ENCODE data around the gene PELI2.

PELI2 gene

DNA sequence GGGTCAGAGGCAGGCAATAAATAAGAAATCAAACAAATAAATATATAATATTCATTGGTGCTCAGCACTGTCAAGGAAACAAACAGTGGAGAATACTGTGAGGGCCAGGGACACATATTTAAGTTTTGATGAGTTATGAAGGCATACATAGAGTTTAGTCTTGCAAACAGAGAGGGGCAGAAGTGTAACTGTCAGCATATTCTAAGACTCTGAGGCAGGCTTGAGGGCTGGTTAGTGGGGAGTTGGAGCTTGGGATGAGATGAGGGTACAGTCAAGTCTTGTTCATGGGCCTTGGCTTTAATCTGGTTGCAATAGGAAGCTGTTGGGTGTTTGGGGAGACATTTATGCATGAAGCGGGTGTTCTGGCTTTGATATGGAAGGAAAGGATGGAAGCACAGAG is 78.9 kb downstream of the PELI2 start:
- H3K27me3 ChIP-seq (ENCODE audit: control insufficient read depth in 3 of 3, insufficient read depth in 3 of 3, low read depth in 1 of 3, low read length in 3 of 3) = no peaks in the 10 kb centered on the region
- no peak overlapping the region for H3K27ac ChIP-seq (replicated peaks; ENCODE audit: low read length)
- no peak overlapping the region for H3K4ac ChIP-seq (ENCODE audit: low read length)
- no peak overlapping the region for H2BK5ac ChIP-seq (ENCODE audit: low read length)
- no peak overlapping the region for H2BK12ac ChIP-seq (ENCODE audit: low read length)
- no peak overlapping the region for H3K9ac ChIP-seq (ENCODE audit: low read depth, low read length, poor library complexity)
- WGBS, 2 donors (ENCODE audit: extremely low coverage in 2 of 2, insufficient read length in 2 of 2, insufficient replicate concordance in 1 of 2) = no CpG with 5 or more reads among the region's 1 CpG
- peaks cover 0 to 3% of the 10 kb centered on the region in 2 donors for H3K9me3 ChIP-seq (replicated peaks in 1 of 2; ENCODE audit: control insufficient read depth in 2 of 2, insufficient read depth in 1 of 2, low read depth in 1 of 2, low read length in 2 of 2)
- peaks cover 0 to 2% of the 10 kb centered on the region in 2 donors for H3K36me3 ChIP-seq (replicated peaks in 1 of 2; ENCODE audit: control insufficient read depth in 2 of 2, insufficient read depth in 2 of 2, low read length in 2 of 2)
- H3K4me3 ChIP-seq (ENCODE audit: low read length in 2 of 2) = no peak overlapping the region
- no peak overlapping the region for H3K18ac ChIP-seq (ENCODE audit: low read length)
- peaks cover 3 to 14% of the 10 kb centered on the region in 2 donors for H3K4me1 ChIP-seq (ENCODE audit: control insufficient read depth in 2 of 2, insufficient read depth in 1 of 2, low read depth in 1 of 2, low read length in 2 of 2)
- H3K23ac ChIP-seq (ENCODE audit: low read depth, low read length, poor library complexity) = no peak overlapping the region
- H2AFZ ChIP-seq (ENCODE audit: low read length) = no peak overlapping the region
- H2AK5ac ChIP-seq (ENCODE audit: low read depth, low read length) = no peak overlapping the region
- H3K14ac ChIP-seq (ENCODE audit: low read length) = no peak overlapping the region
- H4K91ac ChIP-seq (ENCODE audit: low read depth, low read length, poor library complexity) = no peak overlapping the region
- H4K8ac ChIP-seq (ENCODE audit: low read depth, low read length) = no peak overlapping the region
- no peak for DNase-seq (ENCODE audit: low spot score)
- peaks cover 2% of the 10 kb centered on the region for H3K79me1 ChIP-seq (ENCODE audit: low read depth, low read length)
- H2BK120ac ChIP-seq (ENCODE audit: low read depth, low read length) = no peak overlapping the region
- no peak overlapping the region for H3K4me2 ChIP-seq (ENCODE audit: insufficient read depth, low read length, poor library complexity, severe bottlenecking)
- H2BK15ac ChIP-seq (ENCODE audit: low read length) = no peak overlapping the region

DNA sequence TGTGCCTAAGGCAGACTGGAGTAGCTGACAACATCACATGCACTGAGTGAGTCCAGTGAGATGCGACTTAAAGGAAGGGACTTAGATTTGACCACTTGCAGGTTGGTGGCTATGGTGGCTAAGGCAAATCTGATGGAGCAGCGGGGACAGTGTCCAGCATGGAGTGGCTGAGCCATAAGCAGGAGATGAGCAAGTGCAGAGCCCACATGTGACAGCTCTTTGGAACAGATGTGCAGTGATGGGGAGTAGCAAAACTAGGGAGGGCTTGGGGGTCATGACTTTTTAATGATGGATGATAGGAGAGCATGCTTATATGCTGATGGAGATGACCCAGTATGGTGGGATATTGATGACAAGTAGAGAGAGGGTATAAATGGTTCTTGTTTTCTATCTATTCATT is 80.2 kb downstream of the PELI2 start:
- no peak for DNase-seq (ENCODE audit: low spot score)
- H3K14ac ChIP-seq (ENCODE audit: low read length) = no peak overlapping the region
- WGBS, 2 donors (ENCODE audit: extremely low coverage in 2 of 2, insufficient read length in 2 of 2, insufficient replicate concordance in 1 of 2) = no CpG with 5 or more reads among the region's 2 CpGs

GRCh38 chr14:56199095-56199981 is 81.1 kb downstream of the PELI2 start:
- H3K4me3 ChIP-seq (ENCODE audit: low read length in 2 of 2) = no peak overlapping the region

More for the DNA sequence above, 80.2 kb downstream of the PELI2 start:
- no peak overlapping the region for H3K4me2 ChIP-seq (ENCODE audit: insufficient read depth, low read length, poor library complexity, severe bottlenecking)
- H2AK5ac ChIP-seq (ENCODE audit: low read depth, low read length) = no peak overlapping the region
- no peak overlapping the region for H2BK5ac ChIP-seq (ENCODE audit: low read length)
- no peak overlapping the region for H2AFZ ChIP-seq (ENCODE audit: low read length)
- H3K36me3 ChIP-seq (replicated peaks in 1 of 2; ENCODE audit: control insufficient read depth in 2 of 2, insufficient read depth in 2 of 2, low read length in 2 of 2) = peaks cover 0 to 2% of the 10 kb centered on the region in 2 donors
- no peak overlapping the region for H3K4ac ChIP-seq (ENCODE audit: low read length)
- H3K4me1 ChIP-seq (ENCODE audit: control insufficient read depth in 2 of 2, insufficient read depth in 1 of 2, low read depth in 1 of 2, low read length in 2 of 2) = peaks cover 4 to 14% of the 10 kb centered on the region in 2 donors
- peaks cover 2% of the 10 kb centered on the region for H3K79me1 ChIP-seq (ENCODE audit: low read depth, low read length)
- H3K9ac ChIP-seq (ENCODE audit: low read depth, low read length, poor library complexity) = no peak overlapping the region
- H3K18ac ChIP-seq (ENCODE audit: low read length) = no peak overlapping the region
- H3K27ac ChIP-seq (replicated peaks; ENCODE audit: low read length) = no peak overlapping the region
- no peak overlapping the region for H3K23ac ChIP-seq (ENCODE audit: low read depth, low read length, poor library complexity)
- H2BK120ac ChIP-seq (ENCODE audit: low read depth, low read length) = no peak overlapping the region
- H3K27me3 ChIP-seq (ENCODE audit: control insufficient read depth in 3 of 3, insufficient read depth in 3 of 3, low read depth in 1 of 3, low read length in 3 of 3) = no peaks in the 10 kb centered on the region
- peaks cover 0 to 3% of the 10 kb centered on the region in 2 donors for H3K9me3 ChIP-seq (replicated peaks in 1 of 2; ENCODE audit: control insufficient read depth in 2 of 2, insufficient read depth in 1 of 2, low read depth in 1 of 2, low read length in 2 of 2)
- peak overlapping the region; percentile 18 for H2BK12ac ChIP-seq (ENCODE audit: low read length)
- H2BK15ac ChIP-seq (ENCODE audit: low read length) = no peak overlapping the region
- H3K4me3 ChIP-seq (ENCODE audit: low read length in 2 of 2) = no peak overlapping the region
- no peak overlapping the region for H4K8ac ChIP-seq (ENCODE audit: low read depth, low read length)
- H4K91ac ChIP-seq (ENCODE audit: low read depth, low read length, poor library complexity) = no peak overlapping the region

DNA sequence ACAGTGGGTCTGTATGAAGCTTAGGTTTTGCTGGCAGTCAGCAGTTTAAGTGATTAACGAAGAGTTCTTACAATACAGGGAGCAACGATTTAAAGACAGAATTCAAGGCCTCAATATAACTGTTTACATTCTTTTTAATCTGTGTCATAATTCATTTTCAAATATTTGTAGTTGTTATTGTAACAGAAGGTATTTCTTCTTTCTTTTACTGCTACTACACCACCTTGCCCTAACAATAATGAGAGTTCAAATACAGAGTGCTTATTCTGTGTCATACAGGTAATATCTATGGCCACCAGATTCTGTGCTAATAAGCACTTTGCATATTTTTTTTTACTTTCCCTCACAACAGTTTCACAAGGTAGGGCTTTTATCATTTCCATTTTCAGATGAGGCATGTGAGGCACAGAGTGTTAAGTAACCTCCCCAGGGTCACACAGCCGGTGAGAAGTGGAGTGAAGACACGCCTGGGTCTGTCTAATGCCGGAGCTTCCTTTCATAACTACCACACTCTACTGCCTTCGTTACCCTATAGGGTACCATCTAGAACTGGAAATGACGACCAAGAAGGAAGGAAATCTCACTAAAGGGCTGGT is 81.9 kb downstream of the PELI2 start:
- Histone ChIP-seq H3K18ac (ENCODE audit: low read length) (no peak overlapping the region), H2BK12ac (ENCODE audit: low read length) (no peak overlapping the region), H2AK5ac (ENCODE audit: low read depth, low read length) (no peak overlapping the region), H3K79me1 (ENCODE audit: low read depth, low read length) (peaks cover 2% of the 10 kb centered on the region), H3K36me3 (replicated peaks in 1 of 2; ENCODE audit: control insufficient read depth in 2 of 2, insufficient read depth in 2 of 2, low read length in 2 of 2) (peaks cover 0 to 2% of the 10 kb centered on the region in 2 donors), H3K9me3 (replicated peaks in 1 of 2; ENCODE audit: control insufficient read depth in 2 of 2, insufficient read depth in 1 of 2, low read depth in 1 of 2, low read length in 2 of 2) (peaks cover 0 to 3% of the 10 kb centered on the region in 2 donors), H3K4me1 (ENCODE audit: control insufficient read depth in 2 of 2, insufficient read depth in 1 of 2, low read depth in 1 of 2, low read length in 2 of 2) (peaks cover 13 to 14% of the 10 kb centered on the region in 2 donors), H2BK15ac (ENCODE audit: low read length) (no peak overlapping the region), H3K27me3 (ENCODE audit: control insufficient read depth in 3 of 3, insufficient read depth in 3 of 3, low read depth in 1 of 3, low read length in 3 of 3) (no peaks in the 10 kb centered on the region), H3K4me3 (ENCODE audit: low read length in 2 of 2) (no peak overlapping the region), H3K23ac (ENCODE audit: low read depth, low read length, poor library complexity) (no peak overlapping the region), H3K14ac (ENCODE audit: low read length) (no peak overlapping the region), H4K8ac (ENCODE audit: low read depth, low read length) (no peak overlapping the region), H4K91ac (ENCODE audit: low read depth, low read length, poor library complexity) (no peak overlapping the region), H2BK5ac (ENCODE audit: low read length) (no peak overlapping the region), H3K9ac (ENCODE audit: low read depth, low read length, poor library complexity) (no peak overlapping the region), H2AFZ (ENCODE audit: low read length) (no peak overlapping the region), H2BK120ac (ENCODE audit: low read depth, low read length) (no peak overlapping the region), H3K4ac (ENCODE audit: low read length) (no peak overlapping the region), H3K27ac (replicated peaks; ENCODE audit: low read length) (no peak overlapping the region), H3K4me2 (ENCODE audit: insufficient read depth, low read length, poor library complexity, severe bottlenecking) (no peak overlapping the region)
- no peak for DNase-seq (ENCODE audit: low spot score)
- WGBS, 2 donors (ENCODE audit: extremely low coverage in 2 of 2, insufficient read length in 2 of 2, insufficient replicate concordance in 1 of 2) = no CpG with 5 or more reads among the region's 7 CpGs

More at GRCh38 chr14:56199095-56199981, 81.1 kb downstream of the PELI2 start:
- Histone ChIP-seq H2BK5ac (ENCODE audit: low read length) (no peak overlapping the region), H2AFZ (ENCODE audit: low read length) (no peak overlapping the region), H3K4me1 (ENCODE audit: control insufficient read depth in 2 of 2, insufficient read depth in 1 of 2, low read depth in 1 of 2, low read length in 2 of 2) (peaks cover 9 to 14% of the 10 kb centered on the region in 2 donors), H3K4me2 (ENCODE audit: insufficient read depth, low read length, poor library complexity, severe bottlenecking) (no peak overlapping the region), H3K27me3 (ENCODE audit: control insufficient read depth in 3 of 3, insufficient read depth in 3 of 3, low read depth in 1 of 3, low read length in 3 of 3) (no peaks in the 10 kb centered on the region), H2BK15ac (ENCODE audit: low read length) (no peak overlapping the region), H3K23ac (ENCODE audit: low read depth, low read length, poor library complexity) (no peak overlapping the region), H3K9ac (ENCODE audit: low read depth, low read length, poor library complexity) (no peak overlapping the region), H3K36me3 (replicated peaks in 1 of 2; ENCODE audit: control insufficient read depth in 2 of 2, insufficient read depth in 2 of 2, low read length in 2 of 2) (peaks cover 0 to 2% of the 10 kb centered on the region in 2 donors), H3K27ac (replicated peaks; ENCODE audit: low read length) (no peak overlapping the region), H4K91ac (ENCODE audit: low read depth, low read length, poor library complexity) (no peak overlapping the region), H3K79me1 (ENCODE audit: low read depth, low read length) (peaks cover 2% of the 10 kb centered on the region), H3K14ac (ENCODE audit: low read length) (no peak overlapping the region), H2AK5ac (ENCODE audit: low read depth, low read length) (no peak overlapping the region), H2BK120ac (ENCODE audit: low read depth, low read length) (no peak overlapping the region), H2BK12ac (ENCODE audit: low read length) (no peak overlapping the region), H3K4ac (ENCODE audit: low read length) (no peak overlapping the region), H4K8ac (ENCODE audit: low read depth, low read length) (no peak overlapping the region), H3K9me3 (replicated peaks in 1 of 2; ENCODE audit: control insufficient read depth in 2 of 2, insufficient read depth in 1 of 2, low read depth in 1 of 2, low read length in 2 of 2) (peaks cover 0 to 3% of the 10 kb centered on the region in 2 donors), H3K18ac (ENCODE audit: low read length) (no peak overlapping the region)
- WGBS, 2 donors (ENCODE audit: extremely low coverage in 2 of 2, insufficient read length in 2 of 2, insufficient replicate concordance in 1 of 2) = no CpG with 5 or more reads among the region's 6 CpGs
- DNase-seq (ENCODE audit: low spot score) = no peak
